Inflammatory macrophage treated with lipopolysaccharide for 4 hours (primary cell): ENCODE data around the gene PRSS48.
A peak's percentile ranks its signal among the peaks of the same experiment; 100 is the strongest.
"Not testable (repeated sequence)": the region's sequence is repeated elsewhere in the genome, so short reads cannot be mapped to it uniquely, and the experiment has no call there.

ENCODE experiments used
- DNase-seq: peaks from one replicate; pipeline ENCODE4 v3.0.0-alpha.2; 2020

PRSS48 gene, protein sequence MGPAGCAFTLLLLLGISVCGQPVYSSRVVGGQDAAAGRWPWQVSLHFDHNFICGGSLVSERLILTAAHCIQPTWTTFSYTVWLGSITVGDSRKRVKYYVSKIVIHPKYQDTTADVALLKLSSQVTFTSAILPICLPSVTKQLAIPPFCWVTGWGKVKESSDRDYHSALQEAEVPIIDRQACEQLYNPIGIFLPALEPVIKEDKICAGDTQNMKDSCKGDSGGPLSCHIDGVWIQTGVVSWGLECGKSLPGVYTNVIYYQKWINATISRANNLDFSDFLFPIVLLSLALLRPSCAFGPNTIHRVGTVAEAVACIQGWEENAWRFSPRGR

GRCh38 chr4:151276787-151277562 lies at the start of gene PRSS48:
PRSS48 (plus strand) TSS chr4:151277161; CDS start chr4:151277173, 12 bp downstream.
- DNase-seq, result peak; percentile 3

GRCh38 chr4:151227172-151227571 lies 49.8 kb upstream of the PRSS48 start:
- DNase-seq, result no peak

GRCh38 chr4:151227731-151228130 lies 49.2 kb upstream of the PRSS48 start:
- no peak for DNase-seq

- no peak for DNase-seq
Observed at GRCh38 chr4:151228189-151229119, 48.5 kb upstream of the PRSS48 start.

- DNase-seq, result no peak
Observed at GRCh38 chr4:151231915-151232595, 44.9 kb upstream of the PRSS48 start.

DNA sequence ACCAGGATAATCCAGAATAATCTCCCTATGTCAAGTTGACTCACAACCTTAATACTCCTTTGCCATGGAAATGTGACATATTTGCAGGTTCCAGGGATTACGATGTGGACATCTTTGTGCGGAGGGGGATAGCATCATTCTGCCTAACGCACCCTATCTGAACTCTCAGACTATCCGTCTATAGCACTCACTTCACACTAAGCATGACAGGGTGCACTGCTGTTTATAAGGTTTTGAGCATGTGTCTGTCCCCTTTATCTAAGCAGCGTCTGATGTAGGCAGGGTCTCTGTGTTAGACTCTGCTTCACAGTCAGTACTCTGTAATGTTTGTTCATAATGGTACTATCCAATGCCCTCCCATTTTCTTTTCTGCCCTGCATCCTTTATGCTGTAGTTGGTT lies 43.4 kb upstream of the PRSS48 start:
- DNase-seq, result no peak

- not testable (repeated sequence) for DNase-seq
Observed at GRCh38 chr4:151235373-151235772, 41.6 kb upstream of the PRSS48 start.

- no peak for DNase-seq
Observed at GRCh38 chr4:151236036-151236435, 40.9 kb upstream of the PRSS48 start.

DNA sequence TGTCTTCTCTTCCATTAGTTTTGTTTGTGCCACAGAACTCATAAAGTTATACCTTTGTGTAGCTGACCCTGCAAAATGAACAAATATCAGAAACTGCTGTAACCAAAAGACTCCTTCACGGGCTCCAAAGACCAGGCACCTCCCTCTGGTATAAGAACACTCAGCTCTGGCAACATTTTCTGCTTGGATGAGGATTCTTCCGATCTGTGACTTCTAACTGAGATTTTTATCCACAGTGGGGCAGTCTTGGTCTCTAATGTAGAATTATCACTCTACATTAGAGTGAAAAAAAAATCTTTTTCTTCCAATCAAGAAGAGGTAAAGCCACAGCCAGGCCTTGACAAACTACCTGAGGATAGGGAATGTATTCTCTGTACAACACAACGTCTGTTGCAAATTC lies 38.5 kb upstream of the PRSS48 start:
- DNase-seq, result no peak

- no peak for DNase-seq
Observed at GRCh38 chr4:151239608-151240007, 37.4 kb upstream of the PRSS48 start.

GRCh38 chr4:151242305-151242704 lies 34.7 kb upstream of the PRSS48 start:
- no peak for DNase-seq

DNA sequence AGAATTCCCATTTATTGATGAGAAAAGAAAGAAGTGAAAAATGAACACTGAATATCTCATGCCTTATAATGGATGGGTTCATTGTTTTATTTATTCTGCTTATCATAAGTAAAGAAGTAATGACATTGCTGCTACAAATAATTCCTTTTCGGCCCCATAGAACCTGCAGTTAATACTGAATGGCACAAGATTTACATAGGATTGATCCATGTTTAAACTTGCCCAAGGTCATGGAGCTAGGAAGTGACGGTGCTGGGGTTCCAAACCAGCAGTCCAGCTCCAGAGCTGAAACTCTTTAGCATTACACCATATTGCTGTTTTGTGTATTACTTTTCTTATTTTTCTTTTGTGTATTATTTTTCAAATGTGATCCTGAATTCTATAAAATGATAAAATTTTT lies 30.2 kb upstream of the PRSS48 start:
- DNase-seq, result no peak

DNA sequence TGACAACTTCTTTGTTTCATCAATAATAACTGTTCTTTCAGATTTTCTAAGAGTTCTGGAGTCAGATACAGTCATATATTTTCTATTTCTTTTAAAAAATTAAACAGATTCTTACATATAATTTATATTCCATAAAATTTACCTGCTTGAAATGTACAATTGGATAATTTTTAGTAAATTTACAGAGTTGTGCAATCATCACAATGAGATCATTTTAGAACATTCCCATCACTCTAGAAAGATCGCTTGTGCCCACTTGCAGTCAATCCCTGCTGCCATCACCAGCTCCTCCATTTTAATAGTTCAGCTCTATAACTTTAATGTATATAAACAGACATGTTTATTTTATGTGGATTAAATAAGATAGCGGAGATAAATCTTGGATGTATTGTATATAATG lies 29.6 kb upstream of the PRSS48 start:
- no peak for DNase-seq

DNA sequence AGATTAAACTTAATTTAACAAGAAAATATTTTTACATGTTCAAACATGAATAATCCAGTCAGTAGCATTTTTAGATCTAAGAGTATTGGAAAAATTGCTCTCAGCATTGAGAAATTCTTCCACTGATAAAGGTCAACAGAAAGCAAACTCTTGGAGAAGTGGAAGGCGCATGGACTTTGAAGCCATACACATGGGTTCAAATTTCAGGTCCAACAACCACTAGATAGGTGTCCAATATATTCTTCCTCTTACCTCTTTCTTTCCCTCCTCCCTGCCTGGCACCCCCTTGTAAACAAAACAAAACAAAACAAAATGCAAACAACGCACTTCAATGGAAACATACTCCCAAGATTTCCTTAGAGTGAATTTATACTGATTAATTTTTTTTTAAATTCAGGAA lies 28.4 kb upstream of the PRSS48 start:
- no peak for DNase-seq

DNA sequence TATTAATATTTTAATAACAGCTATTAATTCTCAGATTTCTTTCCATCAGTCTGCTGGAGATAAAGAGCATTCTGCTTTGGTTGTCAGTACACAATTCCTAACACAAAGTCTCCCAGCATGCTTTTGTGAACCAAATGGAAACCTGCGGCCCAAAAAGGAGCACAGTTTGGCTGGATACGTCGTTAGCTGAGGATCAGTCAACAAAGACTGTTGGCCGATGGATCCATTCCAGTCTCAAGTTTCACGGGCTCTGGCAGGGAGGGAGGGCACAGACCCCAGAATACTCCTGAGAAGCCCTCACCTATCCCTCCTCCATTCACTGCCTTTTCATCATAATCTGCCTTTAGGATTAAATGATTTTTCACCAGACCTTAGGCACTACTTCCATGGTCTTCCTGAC lies 26.3 kb upstream of the PRSS48 start:
- no peak for DNase-seq

DNA sequence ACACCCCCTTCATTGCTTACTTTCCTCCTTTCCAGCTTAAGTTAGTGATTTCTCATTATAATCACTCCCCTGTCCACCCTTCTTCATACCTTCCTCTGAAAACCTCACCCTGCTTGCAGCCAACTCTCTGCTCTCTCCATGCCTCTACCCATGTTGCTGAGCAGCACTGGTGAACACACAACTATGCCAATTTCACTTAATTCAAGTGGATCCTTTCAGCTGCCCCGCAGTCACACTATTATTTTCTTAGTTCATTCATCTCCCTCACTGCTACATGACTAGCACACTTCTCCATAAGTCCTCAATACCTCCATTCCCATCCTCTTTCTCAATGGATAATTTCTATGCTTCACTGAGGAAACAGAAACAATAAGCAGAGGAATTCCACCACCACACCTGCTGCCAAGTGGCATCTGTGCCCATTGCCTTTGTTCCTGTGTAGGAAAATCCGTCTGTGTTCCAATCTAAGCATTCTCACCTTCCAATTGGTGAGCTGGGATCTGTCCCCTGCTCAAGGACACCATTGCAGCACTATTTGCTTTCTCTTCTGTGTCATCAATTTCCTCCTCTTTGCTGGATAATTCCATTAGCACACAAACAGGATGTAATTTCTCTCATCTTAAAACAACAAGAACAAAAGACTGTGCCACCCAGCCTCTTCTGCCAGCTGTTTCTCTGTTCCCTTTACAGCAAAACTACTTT lies 25.2 kb upstream of the PRSS48 start:
- DNase-seq, result no peak

DNA sequence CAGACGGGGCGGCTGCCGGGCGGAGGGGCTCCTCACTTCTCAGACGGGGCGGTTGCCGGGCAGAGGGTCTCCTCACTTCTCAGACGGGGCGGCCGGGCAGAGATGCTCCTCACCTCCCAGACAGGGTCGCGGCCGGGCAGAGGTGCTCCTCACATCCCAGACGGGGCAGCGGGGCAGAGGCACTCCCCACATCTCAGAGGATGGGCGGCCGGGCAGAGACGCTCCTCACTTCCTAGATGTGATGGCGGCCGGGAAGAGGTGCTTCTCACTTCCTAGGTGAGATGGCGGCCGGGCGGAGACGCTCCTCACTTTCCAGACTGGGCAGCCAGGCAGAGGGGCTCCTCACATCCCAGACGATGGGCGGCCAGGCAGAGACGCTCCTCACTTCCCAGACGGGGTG lies 21.7 kb upstream of the PRSS48 start:
- not testable (repeated sequence) for DNase-seq

DNA sequence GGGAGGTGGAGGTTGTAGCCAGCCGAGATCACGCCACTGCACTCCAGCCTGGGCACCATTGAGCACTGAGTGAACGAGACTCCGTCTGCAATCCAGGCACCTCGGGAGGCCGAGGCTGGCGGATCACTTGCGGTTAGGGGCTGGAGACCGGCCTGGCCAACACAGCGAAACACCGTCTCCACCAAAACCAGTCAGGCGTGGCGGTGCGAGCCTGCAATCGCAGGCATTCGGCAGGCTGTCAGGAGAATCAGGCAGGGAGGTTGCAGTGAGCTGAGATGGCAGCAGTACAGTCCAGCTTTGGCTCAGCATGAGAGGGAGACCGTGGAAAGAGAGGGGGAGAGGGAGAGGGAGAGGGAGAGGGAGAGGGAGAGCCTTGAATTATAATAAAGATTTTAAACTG lies 21.3 kb upstream of the PRSS48 start:
- not testable (repeated sequence) for DNase-seq

GRCh38 chr4:151256134-151256533 lies 20.8 kb upstream of the PRSS48 start:
- DNase-seq, result no peak

DNA sequence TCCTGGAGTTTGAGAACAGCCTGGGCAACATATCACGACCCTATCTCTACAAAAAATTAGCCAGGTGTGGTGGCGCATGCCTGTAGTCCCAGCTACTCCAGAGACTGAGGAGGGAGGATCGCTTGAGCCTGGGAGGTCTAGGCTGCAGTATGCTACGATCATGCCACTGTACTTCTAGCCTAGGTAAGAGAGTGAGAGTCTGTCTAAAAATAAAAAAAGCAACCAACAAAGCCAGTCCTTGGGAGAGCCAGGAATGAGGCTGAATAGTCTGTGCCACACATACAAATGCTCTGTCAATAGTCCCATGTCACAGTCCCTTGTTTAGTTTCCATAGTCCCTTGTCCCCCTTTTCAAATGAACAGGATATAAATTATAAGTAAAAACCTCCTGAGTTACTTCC lies 19.3 kb upstream of the PRSS48 start:
- DNase-seq, result no peak

- no peak for DNase-seq
Observed at GRCh38 chr4:151259752-151260151, 17.2 kb upstream of the PRSS48 start.

DNA sequence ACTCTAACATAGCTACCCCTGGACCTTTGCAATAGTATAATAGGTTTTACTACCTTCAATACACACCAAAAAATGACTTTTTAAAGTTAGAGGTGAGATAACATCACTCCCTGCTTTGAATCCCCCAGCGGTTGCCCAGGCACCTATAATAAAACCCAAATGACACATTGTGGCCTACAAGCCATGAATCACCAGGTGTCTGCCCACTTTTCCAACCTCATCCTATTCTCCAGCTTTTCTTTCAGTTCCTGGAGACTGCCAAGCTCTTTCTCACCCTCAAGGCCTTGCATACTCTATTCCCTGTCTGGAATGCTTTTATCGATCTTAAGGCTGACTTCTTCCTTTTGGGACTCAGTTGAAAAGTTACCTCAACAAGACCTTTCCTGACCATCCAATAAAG lies 16.4 kb upstream of the PRSS48 start:
- DNase-seq, result no peak
